Vagina (tissue), 2 donors: ENCODE measurements around the gene KCNQ4.

Experiments
- POLR2A ChIP-seq, 2 donors: fragments of 450-650 bp; IDR thresholded peaks; one replicate each; pipeline ENCODE4 v1.6.1; 2017; ENCODE audit warnings: antibody characterized with exemption in 2 of 2, mild to moderate bottlenecking in 2 of 2, moderate library complexity in 2 of 2
- POLR2AphosphoS5 ChIP-seq, 2 donors: sonication (generic); formaldehyde crosslinking; IDR thresholded peaks; one replicate each; pipeline ENCODE4 v1.9.0; 2017; ENCODE audit warnings: antibody characterized with exemption in 2 of 2, mild to moderate bottlenecking in 2 of 2, low read depth in 1 of 2; ENCODE audit not compliant: insufficient read depth in 1 of 2
- TF ChIP-seq, protein P1 (sequence below), 3 experiments: fragments of 450-650 bp in 2 of 3; fragments of 200-600 bp in 1 of 3; sonication (generic) in 1 of 3; IDR thresholded peaks; one replicate each; pipeline ENCODE4 v1.5.1; 2017 to 2019; ENCODE audit warnings: antibody characterized with exemption in 3 of 3, mild to moderate bottlenecking in 2 of 3, moderate library complexity in 2 of 3

DNA sequence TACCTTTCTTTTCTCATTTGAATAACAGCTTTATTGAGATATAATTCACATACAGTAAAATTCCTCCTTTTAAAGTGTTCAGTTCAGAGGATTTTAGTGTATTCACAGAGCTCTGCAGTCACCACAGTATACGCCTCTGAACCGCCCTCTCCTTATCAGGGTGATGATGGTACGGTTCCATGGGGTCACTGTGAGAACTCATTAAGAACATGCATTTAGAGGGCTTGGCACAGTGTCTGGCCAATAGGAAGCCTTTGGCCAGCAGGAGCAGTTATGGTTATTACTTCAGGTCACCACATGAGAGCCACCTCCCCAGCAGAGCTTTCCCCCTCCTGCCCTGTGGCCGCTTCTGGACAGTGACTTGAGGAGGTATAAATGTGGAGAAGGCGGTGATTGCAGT, 27.3 kb downstream of the KCNQ4 start:
- TF ChIP-seq, protein P1, sequence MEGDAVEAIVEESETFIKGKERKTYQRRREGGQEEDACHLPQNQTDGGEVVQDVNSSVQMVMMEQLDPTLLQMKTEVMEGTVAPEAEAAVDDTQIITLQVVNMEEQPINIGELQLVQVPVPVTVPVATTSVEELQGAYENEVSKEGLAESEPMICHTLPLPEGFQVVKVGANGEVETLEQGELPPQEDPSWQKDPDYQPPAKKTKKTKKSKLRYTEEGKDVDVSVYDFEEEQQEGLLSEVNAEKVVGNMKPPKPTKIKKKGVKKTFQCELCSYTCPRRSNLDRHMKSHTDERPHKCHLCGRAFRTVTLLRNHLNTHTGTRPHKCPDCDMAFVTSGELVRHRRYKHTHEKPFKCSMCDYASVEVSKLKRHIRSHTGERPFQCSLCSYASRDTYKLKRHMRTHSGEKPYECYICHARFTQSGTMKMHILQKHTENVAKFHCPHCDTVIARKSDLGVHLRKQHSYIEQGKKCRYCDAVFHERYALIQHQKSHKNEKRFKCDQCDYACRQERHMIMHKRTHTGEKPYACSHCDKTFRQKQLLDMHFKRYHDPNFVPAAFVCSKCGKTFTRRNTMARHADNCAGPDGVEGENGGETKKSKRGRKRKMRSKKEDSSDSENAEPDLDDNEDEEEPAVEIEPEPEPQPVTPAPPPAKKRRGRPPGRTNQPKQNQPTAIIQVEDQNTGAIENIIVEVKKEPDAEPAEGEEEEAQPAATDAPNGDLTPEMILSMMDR (IDR thresholded peaks at IDR 0.05): no peak
- TF ChIP-seq POLR2A (IDR thresholded peaks at IDR 0.05) (no peak), POLR2AphosphoS5 (IDR thresholded peaks at IDR 0.05; ENCODE audit: insufficient read depth in 1 of 2, low read depth in 1 of 2) (no peak)
